Muscle layer of colon (tissue), 2 donors: ENCODE data around the gene PTPRD.
"Not testable (repeated sequence)": the region's sequence is repeated elsewhere in the genome, so short reads cannot be mapped to it uniquely, and the experiment has no call there.

Experiments
- H3K27ac ChIP-seq: one replicate; pipeline ENCODE4 v1.7.0; 2013; ENCODE audit warnings: low read depth, mild to moderate bottlenecking, low read length, moderate library complexity
- H3K27me3 ChIP-seq, 2 donors: one replicate each; pipeline ENCODE4 v1.7.0; 2013; ENCODE audit warnings: low read length in 2 of 2, mild to moderate bottlenecking in 2 of 2; ENCODE audit not compliant: insufficient read depth in 2 of 2, control insufficient read depth in 1 of 2
- H3K36me3 ChIP-seq: one replicate; pipeline ENCODE4 v1.7.0; 2013; ENCODE audit warnings: mild to moderate bottlenecking, low read length; ENCODE audit not compliant: insufficient read depth
- H3K4me1 ChIP-seq: one replicate; pipeline ENCODE4 v1.7.0; 2013; ENCODE audit warnings: mild to moderate bottlenecking, low read length; ENCODE audit not compliant: insufficient read depth
- H3K4me3 ChIP-seq, 2 donors: one replicate each; pipeline ENCODE4 v1.7.0; 2013; ENCODE audit warnings: low read length in 2 of 2, low read depth in 1 of 2, mild to moderate bottlenecking in 1 of 2, moderate library complexity in 1 of 2
- H3K9ac ChIP-seq: one replicate; pipeline ENCODE4 v1.7.0; 2013; ENCODE audit warnings: low read length
- H3K9me3 ChIP-seq: one replicate; pipeline ENCODE4 v1.7.0; 2013; ENCODE audit warnings: mild to moderate bottlenecking, low read length
- donor health status: abdominal sarcoma.
- donor health status: Adenocarcinoma of cecum.

The PTPRD gene

GRCh38 chr9:9112001-9112720 is 1500.6 kb downstream of the PTPRD start:
- H3K9me3 ChIP-seq = no peaks in the 10 kb centered on the region
- H3K4me3 ChIP-seq = no peak overlapping the region
- H3K27ac ChIP-seq = no peak overlapping the region
- H3K4me1 ChIP-seq = no peaks in the 10 kb centered on the region
- no peaks in the 10 kb centered on the region for H3K27me3 ChIP-seq
- no peaks in the 10 kb centered on the region for H3K36me3 ChIP-seq
- H3K9ac ChIP-seq = no peak overlapping the region

DNA sequence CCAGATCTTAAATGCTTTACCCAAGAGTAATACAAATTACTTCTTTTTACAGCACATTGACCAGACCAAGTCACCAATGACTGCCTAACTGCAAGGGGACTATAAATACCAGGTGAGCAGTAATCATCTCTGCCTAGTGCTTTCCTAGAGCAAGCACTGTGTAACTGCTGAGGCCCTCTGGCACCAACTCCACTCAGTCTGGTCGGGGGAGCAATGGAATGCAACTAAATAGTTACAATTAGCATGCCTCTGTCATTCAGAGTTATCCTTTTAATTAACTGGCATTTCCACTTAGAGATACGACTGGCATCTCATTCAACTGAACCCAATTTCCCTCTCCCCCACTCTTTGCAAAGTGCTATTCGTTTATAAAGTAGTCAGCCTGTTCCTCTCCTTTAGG is 1504.2 kb downstream of the PTPRD start:
- H3K4me1 ChIP-seq = no peaks in the 10 kb centered on the region
- no peaks in the 10 kb centered on the region for H3K36me3 ChIP-seq
- no peak overlapping the region for H3K4me3 ChIP-seq
- H3K9ac ChIP-seq = no peak overlapping the region
- H3K27me3 ChIP-seq = no peaks in the 10 kb centered on the region
- no peak overlapping the region for H3K27ac ChIP-seq
- H3K9me3 ChIP-seq = no peaks in the 10 kb centered on the region

DNA sequence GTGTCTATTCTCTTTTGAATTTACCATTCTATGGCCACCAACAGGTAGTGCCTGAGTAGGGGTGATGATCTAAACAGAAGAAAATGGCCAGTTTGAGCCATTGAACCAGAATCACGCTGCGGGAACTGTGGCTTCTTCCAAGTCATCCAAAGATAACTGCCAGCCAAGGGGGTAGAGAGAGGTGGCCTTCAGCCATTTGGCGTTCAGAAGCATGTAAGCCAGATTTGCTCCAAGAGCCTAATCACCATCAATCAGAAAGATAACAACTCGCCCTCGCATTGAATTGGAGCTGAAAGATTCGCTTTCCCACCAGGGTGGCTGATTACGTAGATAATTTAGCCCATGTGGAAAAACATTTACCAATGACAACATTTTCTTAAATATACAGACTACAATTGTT is 1510.5 kb downstream of the PTPRD start:
- no peaks in the 10 kb centered on the region for H3K4me1 ChIP-seq
- no peaks in the 10 kb centered on the region for H3K27me3 ChIP-seq
- no peaks in the 10 kb centered on the region for H3K36me3 ChIP-seq
- no peaks in the 10 kb centered on the region for H3K9me3 ChIP-seq
- no peak overlapping the region for H3K9ac ChIP-seq
- H3K4me3 ChIP-seq = no peak overlapping the region
- no peak overlapping the region for H3K27ac ChIP-seq

DNA sequence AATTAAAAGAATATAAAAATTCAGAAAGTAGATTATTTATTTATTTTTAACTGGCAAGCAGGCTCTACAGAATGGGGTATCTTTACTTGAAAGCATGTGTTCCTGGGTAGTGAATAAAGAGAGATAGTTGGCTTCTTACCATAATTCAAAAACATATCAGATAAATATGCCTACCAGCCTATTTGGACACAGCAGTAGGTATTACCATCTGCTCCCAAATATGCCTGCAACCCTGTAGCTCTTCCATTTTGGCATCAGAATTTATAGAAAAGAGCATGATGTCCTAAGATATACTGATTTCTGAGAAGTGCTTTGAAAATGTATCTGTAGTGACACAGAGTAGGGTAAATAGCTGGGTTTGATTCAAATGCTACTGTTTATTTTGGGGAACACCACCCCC is 1512.7 kb downstream of the PTPRD start:
- Histone ChIP-seq H3K9ac (no peak overlapping the region), H3K4me3 (no peak overlapping the region), H3K36me3 (no peaks in the 10 kb centered on the region), H3K27ac (no peak overlapping the region), H3K9me3 (no peaks in the 10 kb centered on the region), H3K4me1 (no peaks in the 10 kb centered on the region), H3K27me3 (no peaks in the 10 kb centered on the region)

DNA sequence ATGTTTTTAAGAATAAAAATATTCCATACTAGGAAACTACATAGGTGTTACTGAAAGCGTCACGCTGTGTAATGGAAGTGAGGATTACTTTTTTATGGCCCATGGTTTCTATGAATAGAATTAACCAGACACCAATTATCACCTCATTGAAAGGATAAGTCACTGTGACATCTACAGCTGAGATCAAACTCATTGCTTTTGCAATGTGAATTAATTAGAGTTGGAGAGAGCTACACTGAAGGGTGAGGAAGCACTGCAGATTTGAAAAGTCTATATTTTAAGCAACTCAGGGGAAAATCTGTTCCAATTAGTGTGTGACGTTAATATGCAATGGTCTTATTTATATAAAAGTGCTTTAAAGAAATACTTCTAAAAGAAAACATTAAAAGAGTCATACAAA is 1513.2 kb downstream of the PTPRD start:
- H3K27ac ChIP-seq = no peak overlapping the region
- no peaks in the 10 kb centered on the region for H3K4me1 ChIP-seq
- H3K36me3 ChIP-seq = no peaks in the 10 kb centered on the region
- no peaks in the 10 kb centered on the region for H3K27me3 ChIP-seq
- H3K9ac ChIP-seq = no peak overlapping the region
- no peak overlapping the region for H3K4me3 ChIP-seq
- H3K9me3 ChIP-seq = no peaks in the 10 kb centered on the region

- not testable (repeated sequence) for H3K4me1 ChIP-seq, H3K4me3 ChIP-seq, H3K36me3 ChIP-seq, H3K27me3 ChIP-seq, H3K27ac ChIP-seq, H3K9ac ChIP-seq, H3K9me3 ChIP-seq
Observed at GRCh38 chr9:9097254-9097653, 1515.5 kb downstream of the PTPRD start.

GRCh38 chr9:9091387-9091786 is 1521.4 kb downstream of the PTPRD start:
- Histone ChIP-seq H3K9ac (no peak overlapping the region), H3K36me3 (no peaks in the 10 kb centered on the region), H3K9me3 (no peaks in the 10 kb centered on the region), H3K4me1 (no peaks in the 10 kb centered on the region), H3K27me3 (no peaks in the 10 kb centered on the region), H3K27ac (no peak overlapping the region), H3K4me3 (no peak overlapping the region)

GRCh38 chr9:9079473-9079872 is 1533.3 kb downstream of the PTPRD start:
- no peak overlapping the region for H3K27ac ChIP-seq
- no peaks in the 10 kb centered on the region for H3K9me3 ChIP-seq
- no peaks in the 10 kb centered on the region for H3K27me3 ChIP-seq
- no peak overlapping the region for H3K9ac ChIP-seq
- H3K4me1 ChIP-seq = no peaks in the 10 kb centered on the region
- H3K4me3 ChIP-seq = no peak overlapping the region
- H3K36me3 ChIP-seq = no peaks in the 10 kb centered on the region

DNA sequence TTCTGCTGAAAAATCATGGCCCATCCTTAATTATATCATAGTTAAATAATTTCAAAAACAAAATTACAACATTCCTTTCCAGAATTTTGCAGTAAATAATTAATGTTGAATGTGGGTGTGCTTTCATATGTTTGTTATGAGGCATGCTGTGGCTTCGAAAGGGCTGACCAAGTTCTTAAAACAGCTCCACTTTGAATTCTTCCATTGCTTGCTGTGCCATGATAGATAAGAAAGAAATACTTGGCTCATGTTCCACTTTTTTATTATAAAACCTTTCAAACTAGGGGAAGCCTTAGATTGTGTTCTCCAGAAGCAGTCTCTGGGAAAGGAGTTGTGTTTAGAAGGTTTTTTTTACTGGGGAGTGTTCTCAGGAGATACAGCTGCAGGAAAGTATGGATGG is 1534.5 kb downstream of the PTPRD start:
- no peak overlapping the region for H3K4me3 ChIP-seq
- H3K36me3 ChIP-seq = no peaks in the 10 kb centered on the region
- no peaks in the 10 kb centered on the region for H3K27me3 ChIP-seq
- H3K9ac ChIP-seq = no peak overlapping the region
- no peaks in the 10 kb centered on the region for H3K9me3 ChIP-seq
- no peak overlapping the region for H3K27ac ChIP-seq
- H3K4me1 ChIP-seq = no peaks in the 10 kb centered on the region

GRCh38 chr9:9061627-9062026 is 1551.2 kb downstream of the PTPRD start:
- no peaks in the 10 kb centered on the region for H3K27me3 ChIP-seq
- no peaks in the 10 kb centered on the region for H3K9me3 ChIP-seq
- no peaks in the 10 kb centered on the region for H3K4me1 ChIP-seq
- H3K4me3 ChIP-seq = no peak overlapping the region
- no peak overlapping the region for H3K27ac ChIP-seq
- H3K9ac ChIP-seq = no peak overlapping the region
- no peaks in the 10 kb centered on the region for H3K36me3 ChIP-seq

DNA sequence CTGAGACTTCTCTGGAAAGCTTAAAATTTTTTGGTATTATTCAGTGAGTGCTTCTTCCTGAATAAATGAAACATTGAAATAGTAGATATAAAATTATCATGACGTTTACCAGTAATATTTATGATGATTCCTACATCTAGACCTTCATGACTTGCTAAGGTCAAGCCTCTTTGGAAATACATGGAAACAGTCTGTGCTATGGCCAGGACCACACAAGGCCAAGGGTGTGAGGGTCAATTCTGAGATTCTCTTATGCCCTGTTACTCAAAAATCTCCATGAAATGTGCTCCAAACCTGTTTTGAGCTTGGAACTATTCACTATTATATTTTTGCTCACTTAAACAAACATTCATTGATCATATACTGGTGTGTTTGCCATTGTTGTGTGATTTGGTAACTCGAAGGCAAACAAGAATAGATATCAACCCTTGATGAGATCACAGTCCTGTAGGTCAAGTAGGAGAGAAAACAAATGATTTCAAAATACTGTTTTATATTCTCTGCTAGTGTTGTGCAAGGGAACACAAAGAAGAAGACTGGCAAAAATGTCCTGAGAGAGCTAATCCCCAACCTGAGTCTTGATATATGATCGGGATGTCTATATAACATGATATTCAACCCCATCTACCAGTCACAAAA is 1558.3 kb downstream of the PTPRD start:
- Histone ChIP-seq H3K9me3 (no peaks in the 10 kb centered on the region), H3K9ac (no peak overlapping the region), H3K27ac (no peak overlapping the region), H3K36me3 (no peaks in the 10 kb centered on the region), H3K27me3 (no peaks in the 10 kb centered on the region), H3K4me1 (no peaks in the 10 kb centered on the region), H3K4me3 (no peak overlapping the region)

DNA sequence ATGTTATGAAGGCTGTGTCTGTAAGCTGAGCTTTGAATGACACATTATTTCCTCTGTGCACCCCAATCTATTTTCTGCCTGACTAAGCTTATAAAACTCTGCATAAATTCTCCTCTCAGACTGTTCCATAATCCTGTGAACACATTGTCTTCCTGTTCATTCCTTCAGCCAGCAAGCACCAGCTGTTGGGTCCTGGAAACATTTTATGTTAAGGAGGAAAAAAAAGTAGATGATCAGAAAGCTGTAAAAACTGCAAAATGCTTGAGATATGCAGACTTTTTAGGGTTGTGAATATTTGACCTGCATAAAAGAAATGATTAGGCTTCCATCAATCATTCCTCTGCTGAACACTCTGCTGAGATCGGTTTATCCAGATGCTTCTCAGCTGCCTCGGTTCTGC is 1567.2 kb downstream of the PTPRD start:
- Histone ChIP-seq H3K4me1 (no peaks in the 10 kb centered on the region), H3K9ac (no peak overlapping the region), H3K9me3 (no peaks in the 10 kb centered on the region), H3K27ac (no peak overlapping the region), H3K27me3 (no peaks in the 10 kb centered on the region), H3K4me3 (no peak overlapping the region), H3K36me3 (no peaks in the 10 kb centered on the region)
